ENCODE results near the gene CAPN9. TPM values are rescaled to one million over a fixed set of nuclear protein-coding genes. Genes with fewer than 3 reads are reported as not detected.
"Not testable (repeated sequence)": the region's sequence is repeated elsewhere in the genome, so short reads cannot be mapped to it uniquely, and the experiment has no call there.

Gene CAPN9
- total RNA-seq, 1 donor from 2014 or later = 26.6 TPM

DNA sequence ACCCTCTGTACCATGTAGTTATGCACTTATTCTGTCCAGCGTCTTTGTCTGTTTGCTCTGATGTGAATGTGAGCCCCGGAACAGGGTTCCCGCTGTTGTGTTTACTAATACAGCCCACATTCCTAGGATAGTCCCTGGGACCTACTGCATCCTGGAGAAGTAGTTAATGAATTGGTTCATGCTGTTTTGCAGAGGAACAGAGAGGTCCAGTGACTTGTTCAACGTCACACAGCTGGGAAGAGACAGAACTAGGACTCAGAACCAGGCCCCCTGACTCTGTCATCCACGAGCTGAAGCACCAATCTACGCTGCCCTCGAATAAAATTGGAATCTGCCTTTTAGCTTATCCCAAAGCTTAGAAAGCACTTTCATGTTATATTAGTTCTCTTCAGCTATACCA lies 34.0 kb upstream of the CAPN9 start:
- ATAC-seq = no peak
- intact Hi-C loops (cut with DNase I) = no loop called here
- TF ChIP-seq CTCF (IDR thresholded peaks at IDR 0.05) = no peak
- H3K27ac ChIP-seq = no peak overlapping the region
- H3K4me3 ChIP-seq = no peak overlapping the region
- no peak for DNase-seq
- H3K9me3 ChIP-seq = no peaks in the 10 kb centered on the region
- no peaks in the 10 kb centered on the region for H3K27me3 ChIP-seq (ENCODE audit: low read depth)
- H3K4me1 ChIP-seq = peaks cover 15% of the 10 kb centered on the region
- H3K36me3 ChIP-seq = no peaks in the 10 kb centered on the region

DNA sequence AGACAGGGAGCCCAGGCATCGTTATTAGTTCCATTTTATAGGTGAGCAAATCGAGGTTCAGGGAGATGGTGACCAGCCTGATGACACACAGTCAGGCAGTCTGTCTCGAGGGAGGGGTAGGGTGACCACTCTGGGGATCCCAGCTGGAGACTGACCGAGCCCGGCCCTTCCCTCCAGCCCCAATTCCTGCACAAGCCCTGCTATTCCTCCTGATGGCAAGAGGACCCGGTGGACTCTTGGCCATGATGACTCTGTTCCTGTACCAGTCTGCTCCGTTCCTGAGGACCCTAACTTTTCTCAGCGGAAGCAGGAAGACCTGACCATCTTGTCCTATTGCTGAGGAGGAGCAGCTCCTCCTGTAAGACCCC lies 33.7 kb upstream of the CAPN9 start:
- intact Hi-C loops (cut with DNase I) = no loop called here
- Histone ChIP-seq H3K36me3 (no peaks in the 10 kb centered on the region), H3K4me3 (no peak overlapping the region), H3K4me1 (peaks cover 15% of the 10 kb centered on the region), H3K9me3 (no peaks in the 10 kb centered on the region), H3K27ac (no peak overlapping the region), H3K27me3 (ENCODE audit: low read depth) (no peaks in the 10 kb centered on the region)
- TF ChIP-seq CTCF (IDR thresholded peaks at IDR 0.05) = no peak
- no peak for ATAC-seq
- no peak for DNase-seq

DNA sequence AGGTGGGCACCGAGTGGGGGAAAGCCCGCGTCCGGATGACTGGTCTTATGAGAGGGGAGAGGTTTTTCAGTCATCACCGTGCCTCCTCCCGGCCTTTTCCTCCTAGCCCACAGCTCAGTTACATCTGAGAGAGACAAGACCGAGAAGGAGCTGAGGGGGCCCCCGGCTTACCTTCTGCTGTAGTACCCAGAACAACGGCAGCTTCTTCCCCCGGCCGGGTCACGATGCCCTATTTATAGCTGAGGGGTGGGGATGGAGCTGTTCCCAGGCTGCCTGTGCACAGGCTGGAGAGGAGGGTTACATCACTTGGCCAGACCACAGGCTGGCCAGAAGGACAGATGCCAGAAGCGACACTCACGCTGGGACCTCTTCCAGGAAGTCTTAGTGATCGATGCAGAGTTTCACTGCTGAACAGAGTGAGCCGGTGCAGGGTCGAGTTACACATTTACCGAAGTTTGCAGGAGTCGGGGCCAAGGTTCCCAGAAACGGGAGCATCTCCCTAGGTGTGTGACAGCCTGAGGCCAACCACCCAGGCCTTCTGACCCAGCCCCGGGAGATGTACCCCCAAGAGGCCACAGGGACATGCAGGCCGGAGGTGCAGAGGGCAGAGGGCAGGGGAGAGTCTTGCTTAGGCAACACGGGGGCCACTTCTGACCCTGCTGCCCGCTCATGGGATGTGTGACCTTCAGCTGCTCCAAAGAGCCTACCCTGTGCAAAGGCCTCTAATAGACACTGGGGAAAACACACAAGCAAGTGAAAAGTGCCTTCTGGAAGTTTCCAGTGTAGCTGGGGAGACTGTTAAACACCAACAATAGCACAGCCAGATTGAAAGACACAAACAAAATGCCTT lies 33.0 kb upstream of the CAPN9 start, which contains the start of gene AGT:
AGT (minus strand) TSS at position 208 of the 850 bp plus-strand sequence. CDS start 3,299 bp downstream, outside the sequence.
- DNase-seq = no peak

DNA sequence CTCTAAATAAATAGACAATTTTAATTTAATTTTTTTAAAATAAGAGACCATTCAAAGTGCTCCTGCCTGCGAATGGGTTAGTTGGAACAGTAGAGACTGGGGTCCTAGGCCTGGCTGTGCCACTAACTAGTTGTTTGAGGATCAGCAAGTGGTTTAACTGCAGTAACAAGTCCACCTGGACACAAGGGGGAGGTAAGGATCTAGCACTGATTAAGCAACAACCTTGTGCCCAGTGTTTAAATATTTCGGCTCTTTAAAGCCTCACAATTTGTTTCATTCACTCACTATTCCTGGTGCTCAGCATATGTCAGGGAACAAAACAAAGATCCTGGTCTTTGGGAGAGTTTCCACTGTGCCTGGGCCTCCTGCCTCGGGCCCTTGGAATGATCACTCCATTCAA lies 31.7 kb upstream of the CAPN9 start:
- no peak for DNase-seq

More for the DNA sequence above, 33.0 kb upstream of the CAPN9 start, which contains the start of gene AGT:
- Histone ChIP-seq H3K27me3 (ENCODE audit: low read depth) (no peaks in the 10 kb centered on the region), H3K27ac (no peak within 1 kb of the TSS), H3K4me3 (no peak within 1 kb of the TSS), H3K9me3 (no peaks in the 10 kb centered on the region), H3K4me1 (peaks cover 15% of the 10 kb centered on the region), H3K36me3 (no peaks in the 10 kb centered on the region)
- no peak for TF ChIP-seq CTCF (IDR thresholded peaks at IDR 0.05)
- intact Hi-C loops (cut with DNase I) = no loop called here
- peak; percentile 68 to 82 for ATAC-seq

DNA sequence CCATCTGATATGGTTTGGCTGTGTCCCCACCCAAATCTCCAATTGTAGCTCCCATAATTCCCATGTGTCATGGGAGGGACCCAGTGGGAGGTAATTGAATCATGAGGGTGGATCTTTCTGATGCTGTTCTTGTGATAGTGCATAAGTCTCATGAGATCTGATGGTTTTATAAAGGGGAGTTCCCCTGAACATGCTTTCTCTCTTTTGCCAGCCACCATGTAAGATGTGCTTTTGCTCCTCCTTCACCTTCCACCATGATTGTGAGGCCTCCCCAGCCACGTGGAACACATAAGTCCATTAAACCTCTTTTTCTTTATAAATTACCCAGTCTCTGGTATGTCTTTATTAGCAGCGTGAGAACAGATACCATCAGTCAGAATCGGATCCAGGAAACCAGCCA lies 30.7 kb upstream of the CAPN9 start:
- ATAC-seq; intact Hi-C loops (cut with DNase I); DNase-seq; H3K4me3 ChIP-seq; H3K9me3 ChIP-seq; H3K36me3 ChIP-seq; H3K27me3 ChIP-seq (ENCODE audit: low read depth); H3K27ac ChIP-seq: not testable (repeated sequence)
- peaks cover 15% of the 10 kb centered on the region for H3K4me1 ChIP-seq

More for the DNA sequence above, 31.7 kb upstream of the CAPN9 start:
- no peaks in the 10 kb centered on the region for H3K27me3 ChIP-seq (ENCODE audit: low read depth)
- H3K27ac ChIP-seq = no peak overlapping the region
- peaks cover 15% of the 10 kb centered on the region for H3K4me1 ChIP-seq
- no peak overlapping the region for H3K4me3 ChIP-seq
- ATAC-seq = no peak
- H3K36me3 ChIP-seq = no peaks in the 10 kb centered on the region
- intact Hi-C loops (cut with DNase I) = no loop called here
- H3K9me3 ChIP-seq = no peaks in the 10 kb centered on the region
- no peak for TF ChIP-seq CTCF (IDR thresholded peaks at IDR 0.05)

- Histone ChIP-seq H3K9me3 (no peaks in the 10 kb centered on the region), H3K27ac (no peak overlapping the region), H3K27me3 (ENCODE audit: low read depth) (no peaks in the 10 kb centered on the region), H3K36me3 (no peaks in the 10 kb centered on the region), H3K4me1 (peaks cover 15% of the 10 kb centered on the region), H3K4me3 (no peak overlapping the region)
- TF ChIP-seq CTCF (IDR thresholded peaks at IDR 0.05) = no peak
- intact Hi-C loops (cut with DNase I) = no loop called here
- ATAC-seq = no peak
- DNase-seq = no peak
Measured at GRCh38 chr1:230717251-230717650, 29.9 kb upstream of the CAPN9 start.

DNA sequence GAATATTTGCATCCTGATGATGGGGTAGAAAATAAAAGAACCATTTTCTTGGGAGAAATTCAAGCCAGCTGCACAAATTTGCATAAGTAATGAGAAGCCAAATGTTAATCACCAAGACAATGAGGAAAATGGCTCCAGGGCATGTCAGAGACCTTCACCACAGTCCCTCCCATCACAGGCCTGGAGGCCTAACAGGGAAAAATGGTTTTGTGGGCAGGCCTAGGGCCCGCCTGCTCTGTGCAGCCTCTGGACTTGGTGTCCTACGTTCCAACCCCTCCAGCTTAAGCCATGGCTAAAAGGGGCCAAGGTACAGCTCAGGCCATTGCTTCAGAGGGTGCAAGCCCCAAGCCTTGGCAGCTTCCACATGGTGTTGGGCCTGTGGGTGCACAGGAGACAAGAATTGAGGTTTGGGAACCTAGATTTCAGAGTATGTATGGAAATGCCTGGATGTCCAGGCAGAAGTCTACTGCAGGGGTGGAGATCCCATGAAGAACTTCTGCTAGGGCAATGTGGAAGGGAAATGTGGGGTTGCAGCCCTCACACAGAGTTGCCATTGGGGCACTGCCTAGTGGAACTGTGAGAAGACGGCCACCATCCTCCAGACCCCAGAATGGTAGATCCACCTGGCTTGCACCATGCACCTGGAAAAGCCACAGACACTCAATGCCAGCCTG lies 25.2 kb upstream of the CAPN9 start:
- H3K36me3 ChIP-seq; ATAC-seq; intact Hi-C loops (cut with DNase I); DNase-seq; H3K27ac ChIP-seq; H3K4me3 ChIP-seq; H3K4me1 ChIP-seq; H3K27me3 ChIP-seq (ENCODE audit: low read depth); H3K9me3 ChIP-seq: not testable (repeated sequence)
